Mucosa of gallbladder (tissue), 1 donor: ENCODE data around the gene EGF. TPM values are rescaled to one million over a fixed set of nuclear protein-coding genes. Genes with fewer than 3 reads are reported as not detected.
"Not testable (repeated sequence)": the region's sequence is repeated elsewhere in the genome, so short reads cannot be mapped to it uniquely, and the experiment has no call there.

Experiments used
- DNase-seq: peaks from one replicate; pipeline ENCODE4 v3.0.0-alpha.2; 2020; ENCODE audit warnings: low spot score
- total RNA-seq: library from RNA; stranded (reverse); gene quantifications from one replicate; pipeline ENCODE4 v1.2.1, GENCODE V29; 2021
- donor health status: DM: no; HTN: no; CAD: no.

EGF gene
- total RNA-seq, 1 donor from 2014 or later: 1.6 TPM

- no peak for DNase-seq
Observed at GRCh38 chr4:109914322-109914721, 1.6 kb downstream of the EGF start.

- no peak for DNase-seq
Observed at GRCh38 chr4:109915385-109916026, 2.8 kb downstream of the EGF start.

DNA sequence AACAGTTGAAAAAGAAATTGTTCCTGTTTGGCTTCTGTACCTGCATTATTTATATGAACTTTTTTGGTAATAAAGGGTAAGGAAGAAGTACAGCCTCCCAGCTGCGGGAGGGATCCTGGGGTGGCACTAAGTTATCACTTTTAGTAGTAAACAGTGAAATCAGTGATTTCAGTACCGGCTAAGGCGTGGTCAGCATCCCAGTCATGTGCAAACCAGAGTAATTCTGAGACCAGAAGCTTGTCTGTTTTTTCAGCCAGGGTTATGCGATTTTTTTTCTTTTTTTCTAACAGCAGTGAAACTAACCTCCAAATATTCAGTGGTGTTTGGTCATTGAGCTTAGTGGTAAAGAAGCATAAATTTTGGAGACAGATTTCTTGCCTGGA is 3.3 kb downstream of the EGF start:
- no peak for DNase-seq

DNA sequence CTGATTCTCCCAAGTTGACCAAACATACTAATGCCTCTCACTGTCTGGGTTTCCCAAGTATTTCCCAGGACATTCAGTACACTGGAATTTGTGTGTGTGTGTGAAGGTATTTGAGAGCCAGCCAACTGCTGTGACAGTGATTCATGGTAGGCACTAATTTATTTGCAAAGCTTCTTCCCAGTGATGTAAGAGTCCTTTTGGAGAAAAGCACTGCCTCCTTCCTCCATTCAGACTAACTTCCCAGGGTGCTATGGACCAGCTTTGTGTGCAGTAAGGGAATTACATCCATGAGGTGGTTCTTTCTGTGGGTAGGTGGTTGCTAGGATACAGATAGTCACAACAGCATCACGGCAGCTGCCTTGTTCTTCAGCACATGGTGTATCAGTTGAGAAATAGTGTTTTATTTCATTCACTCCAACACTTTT is 8.7 kb downstream of the EGF start:
- no peak for DNase-seq

- no peak for DNase-seq
Observed at GRCh38 chr4:109925396-109925795, 12.7 kb downstream of the EGF start.

DNA sequence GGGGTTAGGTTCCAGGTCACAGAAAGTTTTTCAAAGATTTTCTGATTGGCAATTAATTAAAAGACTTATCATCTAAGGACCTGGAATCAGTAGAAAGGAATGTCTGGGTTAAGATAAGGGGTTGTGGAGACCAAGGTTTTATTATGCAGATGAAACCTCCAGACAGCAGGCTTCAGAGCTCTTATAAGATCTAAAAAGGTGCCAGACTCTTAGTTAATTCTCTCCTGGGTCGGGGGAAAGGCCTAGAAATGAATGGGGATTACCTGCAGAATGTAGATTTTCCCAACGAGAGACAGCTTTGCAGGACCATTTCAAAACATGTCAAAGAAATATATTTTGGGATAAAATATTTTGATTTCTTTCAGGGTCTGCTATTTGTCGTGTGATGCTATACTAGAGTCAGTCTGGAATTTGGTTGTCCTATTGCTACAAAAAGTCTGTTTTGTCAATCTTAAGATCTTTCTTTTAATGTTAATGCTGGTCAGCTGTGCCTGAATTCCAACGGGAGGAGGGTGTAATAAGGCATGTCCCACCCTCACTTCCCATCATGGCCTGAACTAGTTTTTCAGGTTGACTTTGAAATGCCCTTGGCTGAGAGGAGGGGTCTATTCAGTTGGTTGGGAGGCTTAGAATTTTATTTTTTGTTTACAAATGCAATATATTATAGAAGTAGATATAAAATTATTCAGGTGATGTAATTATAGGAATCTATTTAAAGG is 15.8 kb downstream of the EGF start:
- no peak for DNase-seq

GRCh38 chr4:109930464-109930863 is 17.8 kb downstream of the EGF start:
- DNase-seq: no peak

DNA sequence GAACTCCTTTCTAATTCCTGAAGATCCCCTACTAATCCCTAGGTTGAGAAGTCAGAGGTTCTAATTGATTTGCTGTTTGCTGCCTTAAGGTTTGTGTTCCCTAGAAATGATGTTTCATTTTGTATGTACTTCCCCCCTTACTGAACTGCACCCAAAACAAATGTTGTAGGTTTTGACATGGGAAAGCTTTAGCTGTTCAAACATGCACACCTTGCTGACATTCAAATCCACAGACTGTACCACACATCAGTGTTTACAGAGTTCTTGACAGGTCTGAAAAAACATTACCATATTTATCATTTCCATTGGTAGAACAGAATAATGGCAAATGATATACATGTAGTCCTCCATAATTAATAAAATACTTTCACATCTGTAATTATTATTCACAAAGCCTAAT is 18.2 kb downstream of the EGF start:
- DNase-seq: no peak

GRCh38 chr4:109931318-109931717 is 18.6 kb downstream of the EGF start:
- DNase-seq: no peak

DNA sequence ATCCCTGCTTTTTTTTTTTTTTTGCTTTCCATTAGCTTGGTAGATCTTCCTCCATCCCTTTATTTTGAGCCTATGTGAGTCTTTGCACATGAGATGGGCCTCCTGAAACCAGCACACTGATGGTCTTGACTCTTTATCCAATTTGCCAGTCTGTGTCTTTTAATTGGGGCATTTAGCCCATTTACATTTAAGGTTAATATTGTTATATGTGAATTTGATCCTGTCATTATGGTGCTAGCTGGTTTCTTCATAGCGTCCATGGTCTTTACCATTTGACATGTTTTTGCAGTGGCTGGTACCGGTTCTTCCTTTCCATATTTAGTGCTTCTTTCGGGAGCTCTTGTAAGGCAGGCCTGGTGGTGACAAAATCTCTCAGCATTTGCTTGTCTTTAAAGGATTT is 24.7 kb downstream of the EGF start:
- DNase-seq: not testable (repeated sequence)

GRCh38 chr4:109939190-109939589 is 26.5 kb downstream of the EGF start:
- DNase-seq: no peak

- DNase-seq: no peak
Observed at GRCh38 chr4:109942292-109942926, 29.7 kb downstream of the EGF start.

GRCh38 chr4:109943745-109944144 is 31.1 kb downstream of the EGF start:
- DNase-seq: no peak

DNA sequence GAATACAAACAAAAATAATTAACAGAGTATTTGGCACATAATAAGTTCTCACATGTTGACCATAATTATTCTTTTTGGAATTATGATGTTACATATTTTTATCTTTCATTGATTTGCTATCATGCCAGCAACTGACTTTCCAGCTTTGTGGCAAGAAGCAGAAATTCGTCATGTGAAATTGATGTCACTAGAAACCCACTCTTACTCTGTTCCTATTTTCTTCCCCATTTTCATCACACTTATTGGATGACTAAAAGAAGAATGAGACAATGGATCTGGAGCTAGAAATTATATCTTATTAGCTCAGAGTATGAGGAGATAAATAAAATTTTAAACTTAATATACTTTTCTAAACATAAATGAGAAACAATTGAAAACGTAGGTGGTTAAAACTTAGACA is 31.9 kb downstream of the EGF start:
- no peak for DNase-seq

- no peak for DNase-seq
Observed at GRCh38 chr4:109945056-109945455, 32.4 kb downstream of the EGF start.

DNA sequence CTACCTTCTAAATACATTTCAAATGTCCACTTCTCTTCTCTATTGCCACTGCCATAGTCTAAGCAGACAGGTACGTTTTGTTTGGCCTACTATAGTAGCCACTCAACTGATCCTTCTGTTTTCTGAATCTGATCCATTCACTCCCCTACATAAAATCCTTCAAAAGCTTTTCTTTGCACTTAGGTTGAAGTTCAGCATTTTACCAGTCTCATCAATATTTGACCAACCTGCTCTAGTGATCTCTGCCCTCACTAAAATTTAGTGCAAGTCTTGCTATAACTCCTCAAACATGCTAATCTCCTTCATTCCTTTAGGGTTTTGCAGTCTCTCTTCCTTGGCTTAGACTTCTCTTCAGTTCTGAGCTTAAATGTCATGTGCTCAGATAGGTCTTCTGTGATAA is 33.4 kb downstream of the EGF start:
- no peak for DNase-seq

GRCh38 chr4:109947457-109947856 is 34.8 kb downstream of the EGF start:
- no peak for DNase-seq

- DNase-seq: no peak
Observed at GRCh38 chr4:109947918-109948317, 35.2 kb downstream of the EGF start.

GRCh38 chr4:109949099-109949718 is 36.5 kb downstream of the EGF start:
- DNase-seq: not testable (repeated sequence)

GRCh38 chr4:109952612-109953011 is 39.9 kb downstream of the EGF start:
- DNase-seq: no peak

DNA sequence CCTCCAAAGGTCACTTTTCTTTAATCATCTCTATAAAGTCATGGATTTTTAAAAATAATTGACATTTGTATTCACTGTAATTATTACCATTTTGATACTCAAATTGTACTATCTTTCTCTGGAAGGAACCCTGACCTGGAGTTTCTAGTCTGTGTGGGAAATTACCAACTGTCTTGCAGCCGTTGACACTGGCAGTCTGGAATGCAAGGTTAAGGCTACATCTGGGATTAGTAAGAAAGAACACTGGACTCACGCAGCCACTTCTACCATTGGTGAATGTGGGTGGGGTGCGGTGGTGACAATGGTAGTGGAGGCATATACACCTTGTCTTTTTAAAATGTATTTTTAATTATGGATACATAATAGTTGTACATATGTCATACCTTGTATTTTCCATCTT is 40.9 kb downstream of the EGF start:
- no peak for DNase-seq

- no peak for DNase-seq
Observed at GRCh38 chr4:109955146-109955545, 42.5 kb downstream of the EGF start.

DNA sequence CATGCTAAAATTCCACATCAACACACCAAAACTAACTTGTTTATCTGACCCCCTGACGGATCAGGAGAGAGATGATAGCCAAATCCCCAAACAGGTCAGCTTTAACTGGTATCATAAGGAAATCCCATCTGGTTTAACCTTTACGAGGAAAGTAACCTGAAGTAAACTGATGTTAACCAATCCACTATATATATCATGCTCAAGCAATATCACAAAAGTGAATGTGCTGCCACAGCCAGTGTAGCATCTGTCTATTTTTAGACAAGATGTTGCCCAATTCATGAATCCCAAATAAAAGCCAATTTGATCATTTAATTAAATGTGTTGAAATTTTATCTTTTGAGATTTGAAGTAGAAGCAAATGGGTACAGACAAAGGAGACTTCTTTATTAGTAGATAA is 44.5 kb downstream of the EGF start:
- no peak for DNase-seq
